HEK293 (cell line): ENCODE measurements around the gene RNF10.

ENCODE experiments used
- CTCF ChIA-PET: fragments of 350-600 bp; formaldehyde crosslinking; extraction: SDS; loops from one replicate; lab custom pipeline; 2021; ENCODE audit warnings: antibody characterized with exemption; lab: Yijun Ruan, JAX
- POLR2A ChIA-PET: fragments of 300-600 bp; formaldehyde crosslinking; extraction: SDS; loops from one replicate; lab custom pipeline; 2020; ENCODE audit warnings: antibody characterized with exemption, inconsistent platforms; lab: Yijun Ruan, JAX
- H3K27ac ChIP-seq: fragments of 200-500 bp; sonication (Bioruptor generic); 2 replicates; pipeline ENCODE4 v1.5.1; 2014; ENCODE audit warnings: low read depth, low read length, control low read depth, inconsistent platforms; ENCODE audit errors: extremely low read depth
- H3K36me3 ChIP-seq, 2 experiments: fragments of 200-500 bp in 1 of 2; sonication (Bioruptor generic) in 1 of 2; 1 replicate in 1 of 2; 2 replicates in 1 of 2; pipeline ENCODE4 v1.5.1; 2014 to 2017; ENCODE audit warnings: inconsistent platforms in 2 of 2, low read length in 2 of 2; ENCODE audit not compliant: control insufficient read depth in 2 of 2, insufficient read depth in 1 of 2
- H3K4me1 ChIP-seq: fragments of 200-500 bp; sonication (Bioruptor generic); 2 replicates; pipeline ENCODE4 v1.5.1; 2014; ENCODE audit warnings: mild to moderate bottlenecking, low read length, inconsistent platforms; ENCODE audit not compliant: control insufficient read depth, insufficient read depth
- H3K4me3 ChIP-seq: 2 replicates; pipeline ENCODE4 v1.5.1; 2011; ENCODE audit warnings: low read depth, mild to moderate bottlenecking, control low read depth, low read length, moderate library complexity
- H3K9me3 ChIP-seq: fragments of 200-500 bp; sonication (Bioruptor generic); 2 replicates; pipeline ENCODE4 v1.5.1; 2014; ENCODE audit warnings: low read depth, low read length, inconsistent platforms; ENCODE audit not compliant: control insufficient read depth, insufficient read depth
- AEBP2 ChIP-seq: fragments of 450-650 bp; formaldehyde crosslinking; IDR thresholded peaks from 2 replicates; pipeline ENCODE4 v1.5.1; 2016; ENCODE audit warnings: missing biosample characterization, missing genetic modification characterization, borderline replicate concordance
- FEZF1 ChIP-seq: fragments of 450-650 bp; formaldehyde crosslinking; IDR thresholded peaks from 2 replicates; pipeline ENCODE4 v1.5.1; 2016; ENCODE audit warnings: missing biosample characterization, missing genetic modification characterization
- GFI1B ChIP-seq: fragments of 450-650 bp; formaldehyde crosslinking; IDR thresholded peaks from 2 replicates; pipeline ENCODE4 v1.5.1; 2016; ENCODE audit warnings: missing biosample characterization, missing genetic modification characterization
- GLIS1 ChIP-seq: fragments of 450-650 bp; formaldehyde crosslinking; IDR thresholded peaks from 2 replicates; pipeline ENCODE4 v1.5.1; 2016; ENCODE audit warnings: missing biosample characterization, missing genetic modification characterization
- HOXC10 ChIP-seq: sonication (generic); formaldehyde crosslinking; IDR thresholded peaks from 2 replicates; pipeline ENCODE4 v1.8.1; 2023; ENCODE audit warnings: mild to moderate bottlenecking, missing genetic modification reagents
- MZF1 ChIP-seq: fragments of 450-650 bp; formaldehyde crosslinking; IDR thresholded peaks from 2 replicates; pipeline ENCODE4 v1.5.1; 2017; ENCODE audit warnings: missing biosample characterization, missing genetic modification characterization, borderline replicate concordance
- RBAK ChIP-seq: fragments of 450-650 bp; formaldehyde crosslinking; IDR thresholded peaks from 2 replicates; pipeline ENCODE4 v1.5.1; 2016; ENCODE audit warnings: missing biosample characterization, missing genetic modification characterization
- SCRT1 ChIP-seq: fragments of 450-650 bp; formaldehyde crosslinking; IDR thresholded peaks from 2 replicates; pipeline ENCODE4 v1.5.1; 2016; ENCODE audit warnings: missing biosample characterization, missing genetic modification characterization, borderline replicate concordance
- SCRT2 ChIP-seq: fragments of 450-650 bp; formaldehyde crosslinking; IDR thresholded peaks from 2 replicates; pipeline ENCODE4 v1.5.1; 2016; ENCODE audit warnings: missing biosample characterization, missing genetic modification characterization
- SETDB1 ChIP-seq: IDR thresholded peaks from one replicate; pipeline ENCODE4 v1.6.1; 2017; ENCODE audit warnings: mild to moderate bottlenecking, low read length, moderate library complexity, mixed read lengths; ENCODE audit not compliant: insufficient read length
- ZNF112 ChIP-seq: fragments of 450-650 bp; formaldehyde crosslinking; IDR thresholded peaks from 2 replicates; pipeline ENCODE4 v1.5.0; 2017; ENCODE audit warnings: missing biosample characterization, missing genetic modification characterization
- ZNF121 ChIP-seq: fragments of 450-650 bp; formaldehyde crosslinking; IDR thresholded peaks from 2 replicates; pipeline ENCODE4 v1.5.1; 2016; ENCODE audit warnings: missing biosample characterization, missing genetic modification characterization
- ZNF169 ChIP-seq: fragments of 450-650 bp; formaldehyde crosslinking; IDR thresholded peaks from 2 replicates; pipeline ENCODE4 v1.5.1; 2016; ENCODE audit warnings: missing biosample characterization, missing genetic modification characterization
- ZNF174 ChIP-seq: fragments of 450-650 bp; formaldehyde crosslinking; IDR thresholded peaks from 2 replicates; pipeline ENCODE4 v1.5.0; 2017; ENCODE audit warnings: missing biosample characterization, mild to moderate bottlenecking, missing genetic modification characterization
- ZNF24 ChIP-seq: fragments of 450-650 bp; formaldehyde crosslinking; IDR thresholded peaks from 2 replicates; pipeline ENCODE4 v1.5.1; 2016; ENCODE audit warnings: missing biosample characterization, missing genetic modification characterization
- ZNF350 ChIP-seq: fragments of 450-650 bp; formaldehyde crosslinking; IDR thresholded peaks from 2 replicates; pipeline ENCODE4 v1.5.0; 2017; ENCODE audit warnings: missing biosample characterization, mild to moderate bottlenecking, missing genetic modification characterization
- ZNF354C ChIP-seq: fragments of 450-650 bp; formaldehyde crosslinking; IDR thresholded peaks from 2 replicates; pipeline ENCODE4 v1.5.1; 2016; ENCODE audit warnings: missing biosample characterization, missing genetic modification characterization, low read depth, borderline replicate concordance
- ZNF596 ChIP-seq: fragments of 450-650 bp; IDR thresholded peaks from 2 replicates; pipeline ENCODE4 v1.5.0; 2018; ENCODE audit warnings: missing biosample characterization, mild to moderate bottlenecking, missing genetic modification characterization, moderate library complexity
- ZNF645 ChIP-seq: fragments of 450-650 bp; formaldehyde crosslinking; IDR thresholded peaks from 2 replicates; pipeline ENCODE4; 2016; ENCODE audit warnings: missing biosample characterization, missing genetic modification characterization
- TF ChIP-seq, protein P1 (sequence below): fragments of 450-650 bp; formaldehyde crosslinking; IDR thresholded peaks from 2 replicates; pipeline ENCODE4 v1.5.1; 2016; ENCODE audit warnings: missing biosample characterization, missing genetic modification characterization
- TF ChIP-seq, protein P2 (sequence below): fragments of 450-650 bp; formaldehyde crosslinking; IDR thresholded peaks from 2 replicates; pipeline ENCODE4 v1.5.1; 2016; ENCODE audit warnings: missing biosample characterization, missing genetic modification characterization
- TF ChIP-seq, protein P3 (sequence below): fragments of 450-650 bp; formaldehyde crosslinking; IDR thresholded peaks from 2 replicates; pipeline ENCODE4 v1.5.1; 2016; ENCODE audit warnings: missing biosample characterization, missing genetic modification characterization, low read depth

Gene RNF10

DNA sequence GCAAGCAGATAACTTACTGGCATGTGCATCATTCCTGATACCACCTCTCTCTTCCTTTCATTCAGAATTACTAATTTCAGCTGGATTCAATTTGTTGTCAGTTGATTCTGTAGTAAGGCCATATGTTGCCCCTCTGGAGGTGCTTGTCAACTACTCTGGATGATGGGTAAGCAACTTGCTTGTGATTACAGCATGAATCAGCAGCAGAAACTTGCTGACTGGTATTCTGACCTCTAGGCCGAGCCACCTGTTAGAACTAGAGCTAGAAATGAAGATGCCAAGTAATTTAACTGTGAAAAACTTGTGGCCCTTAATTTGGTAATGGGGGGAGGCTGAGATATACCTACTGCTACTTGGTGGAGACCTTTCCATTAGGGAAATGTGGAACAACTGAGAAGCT, 5.1 kb downstream of the RNF10 start:
- POLR2A ChIA-PET = interaction anchor here (2.0 kb wide), 1 partner anchor 42 kb away, joined by 5 read pairs; the partner anchor contains the start of gene POP5
- Histone ChIP-seq H3K27ac (no peak overlapping the region), H3K9me3 (no peaks in the 10 kb centered on the region), H3K4me1 (peaks cover 18% of the 10 kb centered on the region), H3K36me3 (peaks cover 19 to 72% of the 10 kb centered on the region in 2 experiments; a peak in 2 of 3 replicates), H3K4me3 (no peak overlapping the region)
- CTCF ChIA-PET = interaction anchor here (0.5 to 1.1 kb wide), 2 partner anchors 110 to 223 kb away, joined by 3 to 4 read pairs; no protein-coding TSS in a partner anchor
- TF ChIP-seq SCRT1 (tag by site-specific recombination) (0 out of 2 replicates have a peak, but pooled peaks have one; percentile 19), SCRT2 (tag by site-specific recombination) (peak; percentile 81), ZNF354C (no peak)

GRCh38 chr12:120540445-120540844, 6.3 kb downstream of the RNF10 start:
- H3K9me3 ChIP-seq = no peaks in the 10 kb centered on the region
- peak; percentile 85 for TF ChIP-seq FEZF1 (tag by site-specific recombination)
- TF ChIP-seq RBAK (tag by site-specific recombination) = no peak
- TF ChIP-seq, all 188 proteins: peak for 1
- POLR2A ChIA-PET = no interaction called here
- Histone ChIP-seq H3K36me3 (peaks cover 19 to 73% of the 10 kb centered on the region in 2 experiments; a peak in 2 of 3 replicates), H3K4me3 (no peak overlapping the region), H3K27ac (no peak overlapping the region), H3K4me1 (peaks cover 18% of the 10 kb centered on the region)
- CTCF ChIA-PET = no interaction called here

DNA sequence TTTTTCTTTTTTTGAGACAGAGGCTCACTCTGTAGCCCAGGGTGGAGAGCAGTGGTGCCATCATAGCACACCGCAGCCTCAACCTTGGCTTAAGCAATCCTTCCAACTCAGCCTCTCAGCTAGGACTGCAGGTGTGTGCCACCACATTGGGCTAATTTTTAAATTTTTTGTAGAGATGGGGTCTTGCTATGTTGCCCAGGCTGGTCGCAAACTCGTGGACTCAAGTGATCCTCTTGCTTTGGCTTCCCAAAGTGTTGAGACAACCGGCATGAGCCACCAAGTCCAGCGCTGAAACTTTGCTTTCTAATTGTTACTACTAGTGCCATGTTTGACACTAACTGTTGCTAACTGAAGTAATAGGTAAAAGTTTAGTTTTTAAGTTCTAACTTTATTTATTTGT, 8.0 kb downstream of the RNF10 start:
- ChIA-PET CTCF (no interaction called here), POLR2A (interaction anchor here (1.4 kb wide), 1 partner anchor 39 kb away, joined by 5 read pairs; the partner anchor contains the start of gene POP5)
- H3K4me1 ChIP-seq = peaks cover 15% of the 10 kb centered on the region

DNA sequence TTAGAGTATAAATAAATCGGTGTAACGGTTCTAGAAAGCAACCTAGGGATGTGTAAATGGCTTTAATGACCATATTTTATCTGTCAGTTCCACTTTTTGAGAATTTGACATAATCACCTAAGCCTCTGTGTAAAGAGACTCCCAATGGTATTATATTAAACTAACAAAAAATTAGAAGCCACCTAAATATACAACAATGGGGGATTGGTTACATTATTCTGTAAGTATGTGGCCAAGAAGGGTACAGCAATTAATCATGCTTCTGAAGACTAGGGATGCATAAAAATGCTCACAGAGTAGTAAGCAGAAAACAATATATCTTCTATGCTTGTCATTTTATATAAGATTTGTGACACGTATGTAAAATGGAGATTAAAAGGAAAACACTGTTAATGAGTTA, 10.5 kb downstream of the RNF10 start:
- Histone ChIP-seq H3K4me1 (no peaks in the 10 kb centered on the region; the same call in 1 of the 2 replicates), H3K27ac (no peak overlapping the region), H3K9me3 (no peaks in the 10 kb centered on the region), H3K36me3 (peaks cover 35 to 70% of the 10 kb centered on the region in 2 experiments), H3K4me3 (no peak overlapping the region)
- POLR2A ChIA-PET = interaction anchor here (0.7 to 1.7 kb wide), 2 partner anchors 37 to 48 kb away, joined by 3 to 5 read pairs; no protein-coding TSS in a partner anchor
- CTCF ChIA-PET = no interaction called here
- TF ChIP-seq SETDB1 (no peak), ZNF645 (tag by site-specific recombination) (no peak), MZF1 (tag by site-specific recombination) (peak; percentile 94; the same call in 1 of the 2 replicates), AEBP2 (tag by site-specific recombination) (no peak), ZNF350 (tag by site-specific recombination) (no peak), ZNF112 (tag by site-specific recombination) (no peak), HOXC10 (CRISPR knock-in tag) (no peak), GLIS1 (tag by site-specific recombination) (no peak)
- TF ChIP-seq, protein P1, sequence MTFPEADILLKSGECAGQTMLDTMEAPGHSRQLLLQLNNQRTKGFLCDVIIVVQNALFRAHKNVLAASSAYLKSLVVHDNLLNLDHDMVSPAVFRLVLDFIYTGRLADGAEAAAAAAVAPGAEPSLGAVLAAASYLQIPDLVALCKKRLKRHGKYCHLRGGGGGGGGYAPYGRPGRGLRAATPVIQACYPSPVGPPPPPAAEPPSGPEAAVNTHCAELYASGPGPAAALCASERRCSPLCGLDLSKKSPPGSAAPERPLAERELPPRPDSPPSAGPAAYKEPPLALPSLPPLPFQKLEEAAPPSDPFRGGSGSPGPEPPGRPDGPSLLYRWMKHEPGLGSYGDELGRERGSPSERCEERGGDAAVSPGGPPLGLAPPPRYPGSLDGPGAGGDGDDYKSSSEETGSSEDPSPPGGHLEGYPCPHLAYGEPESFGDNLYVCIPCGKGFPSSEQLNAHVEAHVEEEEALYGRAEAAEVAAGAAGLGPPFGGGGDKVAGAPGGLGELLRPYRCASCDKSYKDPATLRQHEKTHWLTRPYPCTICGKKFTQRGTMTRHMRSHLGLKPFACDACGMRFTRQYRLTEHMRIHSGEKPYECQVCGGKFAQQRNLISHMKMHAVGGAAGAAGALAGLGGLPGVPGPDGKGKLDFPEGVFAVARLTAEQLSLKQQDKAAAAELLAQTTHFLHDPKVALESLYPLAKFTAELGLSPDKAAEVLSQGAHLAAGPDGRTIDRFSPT (tag by site-specific recombination) = no peak
- TF ChIP-seq, protein P2, sequence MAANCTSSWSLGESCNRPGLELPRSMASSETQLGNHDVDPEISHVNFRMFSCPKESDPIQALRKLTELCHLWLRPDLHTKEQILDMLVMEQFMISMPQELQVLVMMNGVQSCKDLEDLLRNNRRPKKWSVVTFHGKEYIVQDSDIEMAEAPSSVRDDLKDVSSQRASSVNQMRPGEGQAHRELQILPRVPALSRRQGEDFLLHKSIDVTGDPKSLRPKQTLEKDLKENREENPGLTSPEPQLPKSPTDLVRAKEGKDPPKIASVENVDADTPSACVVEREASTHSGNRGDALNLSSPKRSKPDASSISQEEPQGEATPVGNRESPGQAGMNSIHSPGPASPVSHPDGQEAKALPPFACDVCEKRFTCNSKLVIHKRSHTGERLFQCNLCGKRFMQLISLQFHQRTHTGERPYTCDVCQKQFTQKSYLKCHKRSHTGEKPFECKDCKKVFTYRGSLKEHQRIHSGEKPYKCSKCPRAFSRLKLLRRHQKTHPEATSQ (tag by site-specific recombination) = no peak

More for the DNA sequence above, 8.0 kb downstream of the RNF10 start:
- TF ChIP-seq ZNF174 (tag by site-specific recombination) = no peak
- TF ChIP-seq ZNF24 (tag by site-specific recombination) = no peak
- no peak for TF ChIP-seq GFI1B (tag by site-specific recombination)
- no peak for TF ChIP-seq ZNF169 (tag by site-specific recombination)
- no peak for TF ChIP-seq ZNF596 (tag by site-specific recombination)
- TF ChIP-seq, protein P3, sequence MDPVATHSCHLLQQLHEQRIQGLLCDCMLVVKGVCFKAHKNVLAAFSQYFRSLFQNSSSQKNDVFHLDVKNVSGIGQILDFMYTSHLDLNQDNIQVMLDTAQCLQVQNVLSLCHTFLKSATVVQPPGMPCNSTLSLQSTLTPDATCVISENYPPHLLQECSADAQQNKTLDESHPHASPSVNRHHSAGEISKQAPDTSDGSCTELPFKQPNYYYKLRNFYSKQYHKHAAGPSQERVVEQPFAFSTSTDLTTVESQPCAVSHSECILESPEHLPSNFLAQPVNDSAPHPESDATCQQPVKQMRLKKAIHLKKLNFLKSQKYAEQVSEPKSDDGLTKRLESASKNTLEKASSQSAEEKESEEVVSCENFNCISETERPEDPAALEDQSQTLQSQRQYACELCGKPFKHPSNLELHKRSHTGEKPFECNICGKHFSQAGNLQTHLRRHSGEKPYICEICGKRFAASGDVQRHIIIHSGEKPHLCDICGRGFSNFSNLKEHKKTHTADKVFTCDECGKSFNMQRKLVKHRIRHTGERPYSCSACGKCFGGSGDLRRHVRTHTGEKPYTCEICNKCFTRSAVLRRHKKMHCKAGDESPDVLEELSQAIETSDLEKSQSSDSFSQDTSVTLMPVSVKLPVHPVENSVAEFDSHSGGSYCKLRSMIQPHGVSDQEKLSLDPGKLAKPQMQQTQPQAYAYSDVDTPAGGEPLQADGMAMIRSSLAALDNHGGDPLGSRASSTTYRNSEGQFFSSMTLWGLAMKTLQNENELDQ (tag by site-specific recombination) = no peak
- peak; percentile 96 for TF ChIP-seq ZNF121 (tag by site-specific recombination)
- H3K4me3 ChIP-seq = no peak overlapping the region
- no peak overlapping the region for H3K27ac ChIP-seq
- no peaks in the 10 kb centered on the region for H3K9me3 ChIP-seq
- peaks cover 11 to 69% of the 10 kb centered on the region in 2 experiments for H3K36me3 ChIP-seq
